Nephron progenitor cell (in vitro differentiated cells): ENCODE data around the gene RAD51B.

Experiments used
- DNase-seq: peaks from one replicate; pipeline ENCODE4 v3.0.0; 2021
- H3K27ac Mint-ChIP-seq: 2 replicates; pipeline ENCODE4 v1.8.0; 2021; ENCODE audit warnings: mild to moderate bottlenecking, moderate library complexity, mixed read lengths
- H3K27me3 Mint-ChIP-seq: 2 replicates; pipeline ENCODE4 v1.8.0; 2021; ENCODE audit warnings: mild to moderate bottlenecking, low read depth, mixed read lengths; ENCODE audit not compliant: poor library complexity
- H3K36me3 Mint-ChIP-seq: 2 replicates; pipeline ENCODE4 v1.8.0; 2021; ENCODE audit warnings: low read depth, mixed read lengths
- H3K4me1 Mint-ChIP-seq: 2 replicates; pipeline ENCODE4 v1.8.0; 2021; ENCODE audit warnings: mixed read lengths
- H3K4me3 Mint-ChIP-seq: 2 replicates; pipeline ENCODE4 v1.8.0; 2021; ENCODE audit warnings: mild to moderate bottlenecking, moderate library complexity, mixed read lengths
- H3K9me3 Mint-ChIP-seq: 2 replicates; pipeline ENCODE4 v1.8.0; 2021; ENCODE audit warnings: mild to moderate bottlenecking, moderate library complexity, mixed read lengths
- CTCF ChIP-seq: fragments of 200-600 bp; sonication (generic); IDR thresholded peaks from 2 replicates; pipeline ENCODE4 v1.5.0; 2021; ENCODE audit warnings: antibody characterized with exemption

The RAD51B gene

DNA sequence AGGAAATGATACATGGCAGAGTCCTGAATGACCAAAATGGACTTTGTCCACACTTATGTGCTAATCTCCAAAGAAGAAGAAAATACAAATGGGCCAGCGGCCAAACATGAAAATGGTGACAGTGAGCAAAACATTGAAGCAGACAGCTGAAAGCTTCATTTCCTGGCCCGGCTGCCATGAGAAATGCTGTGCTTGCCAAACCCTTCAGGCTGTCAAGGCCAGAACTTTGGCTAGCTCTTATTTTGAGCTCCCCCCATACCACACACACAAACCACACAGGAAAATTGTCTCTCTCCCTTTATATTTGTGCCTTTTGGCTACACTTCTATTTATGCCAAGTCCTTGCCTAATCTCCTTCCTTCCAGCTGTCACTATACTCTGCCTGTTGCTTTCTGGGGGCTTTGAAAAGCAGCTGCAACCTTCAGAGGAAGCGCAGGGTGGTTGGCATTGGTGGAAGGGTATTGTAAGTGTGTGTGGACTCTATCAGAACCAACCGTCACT lies 323.8 kb downstream of the RAD51B start:
- no peak for TF ChIP-seq CTCF
- Mint-ChIP-seq H3K4me1 (peaks cover 67% of the 10 kb centered on the region), H3K4me3 (no peak overlapping the region), H3K27me3 (no peaks in the 10 kb centered on the region), H3K36me3 (peaks cover 13% of the 10 kb centered on the region), H3K27ac (peak overlapping the region; percentile 91), H3K9me3 (peaks cover 13% of the 10 kb centered on the region)
- DNase-seq: no peak

- no peaks in the 10 kb centered on the region for H3K27me3 Mint-ChIP-seq
- peaks cover 59% of the 10 kb centered on the region for H3K4me1 Mint-ChIP-seq
- H3K9me3 Mint-ChIP-seq: peaks cover 21% of the 10 kb centered on the region
- H3K27ac Mint-ChIP-seq: peak overlapping the region; percentile 91
- no peak overlapping the region for H3K4me3 Mint-ChIP-seq
- no peak for DNase-seq
- H3K36me3 Mint-ChIP-seq: peaks cover 21% of the 10 kb centered on the region
- TF ChIP-seq CTCF: no peak
These were observed 324.6 kb downstream of the RAD51B start for GRCh38 chr14:68144051-68144681.

- Mint-ChIP-seq H3K36me3 (peaks cover 25% of the 10 kb centered on the region), H3K4me1 (peaks cover 51% of the 10 kb centered on the region), H3K9me3 (peaks cover 28% of the 10 kb centered on the region), H3K27ac (no peak overlapping the region), H3K4me3 (no peak overlapping the region), H3K27me3 (no peaks in the 10 kb centered on the region)
- TF ChIP-seq CTCF: no peak
- DNase-seq: no peak
These were observed 325.5 kb downstream of the RAD51B start for GRCh38 chr14:68145036-68145435.

DNA sequence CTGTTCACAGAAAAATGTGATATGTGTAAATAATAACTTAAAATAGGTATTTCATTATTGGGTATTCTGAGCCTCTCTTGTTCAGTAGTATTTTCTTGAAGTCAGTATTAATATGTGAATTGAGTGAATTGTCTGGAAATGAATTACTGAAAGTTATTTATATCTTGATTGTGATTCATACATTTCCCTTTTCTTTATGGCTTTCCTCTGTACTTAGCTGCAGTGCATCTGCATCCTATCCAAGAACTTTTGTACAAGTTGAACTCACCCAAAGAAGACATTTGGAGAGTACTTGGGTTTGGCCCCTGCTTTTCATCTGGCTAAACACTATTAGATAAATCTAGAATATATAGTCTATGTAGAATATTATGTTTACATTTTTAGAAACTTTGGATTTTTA lies 326.0 kb downstream of the RAD51B start:
- Mint-ChIP-seq H3K4me1 (peaks cover 45% of the 10 kb centered on the region), H3K27me3 (no peaks in the 10 kb centered on the region), H3K4me3 (no peak overlapping the region), H3K36me3 (peaks cover 30% of the 10 kb centered on the region), H3K27ac (no peak overlapping the region), H3K9me3 (peaks cover 33% of the 10 kb centered on the region)
- DNase-seq: no peak
- TF ChIP-seq CTCF: no peak

- Mint-ChIP-seq H3K27me3 (no peaks in the 10 kb centered on the region), H3K4me3 (no peak overlapping the region), H3K36me3 (peaks cover 41% of the 10 kb centered on the region), H3K27ac (peak overlapping the region; percentile 31), H3K4me1 (peaks cover 34% of the 10 kb centered on the region), H3K9me3 (peaks cover 45% of the 10 kb centered on the region)
- DNase-seq: no peak
- no peak for TF ChIP-seq CTCF
These were observed 327.2 kb downstream of the RAD51B start for GRCh38 chr14:68146818-68147217.

GRCh38 chr14:68147303-68147702 lies 327.7 kb downstream of the RAD51B start:
- Mint-ChIP-seq H3K9me3 (peaks cover 50% of the 10 kb centered on the region), H3K27me3 (no peaks in the 10 kb centered on the region), H3K4me3 (no peak overlapping the region), H3K27ac (no peak overlapping the region), H3K36me3 (peaks cover 45% of the 10 kb centered on the region), H3K4me1 (peaks cover 29% of the 10 kb centered on the region)
- TF ChIP-seq CTCF: no peak
- no peak for DNase-seq
